HG03064 (cell line): ENCODE data around the gene MTA2.
A peak's percentile ranks its signal among the peaks of the same experiment; 100 is the strongest.
"Not testable (repeated sequence)": the region's sequence is repeated elsewhere in the genome, so short reads cannot be mapped to it uniquely, and the experiment has no call there.

Experiments used
- ATAC-seq: cut with Tn5 transposase; IDR thresholded peaks from one replicate; pipeline ENCODE4 v1.9.1; 2021; ENCODE audit warnings: low read depth; ENCODE audit not compliant: unreplicated experiment

The MTA2 gene

DNA sequence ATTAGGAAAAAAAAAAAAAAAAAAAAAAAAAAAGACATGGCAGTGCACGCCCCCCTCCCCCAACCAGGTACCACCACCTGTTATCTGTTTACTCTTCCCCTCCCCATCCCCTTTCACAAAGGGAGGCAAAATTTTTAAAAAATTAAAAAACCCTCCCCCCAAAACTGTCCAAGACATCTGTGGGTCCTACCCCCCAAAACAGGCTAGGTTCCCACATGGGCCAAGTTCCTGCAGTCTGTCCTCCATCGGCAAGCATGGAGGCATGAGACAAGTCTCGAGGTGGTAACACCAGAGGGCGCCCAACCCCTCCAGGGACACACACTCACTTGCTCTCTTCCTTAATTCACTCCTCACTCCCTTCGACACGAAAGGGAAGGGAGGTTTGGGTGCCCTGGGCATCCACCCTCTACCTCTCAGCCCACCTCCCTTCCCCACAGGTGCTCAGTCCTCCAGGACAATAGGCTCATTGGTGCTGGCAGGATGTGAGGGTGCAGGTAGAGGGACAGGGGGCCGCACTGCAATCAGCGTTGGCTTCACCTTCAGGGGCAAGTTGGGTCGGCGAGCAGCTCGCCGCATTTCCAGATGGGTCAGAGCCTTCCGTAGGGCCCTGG, 8.1 kb downstream of the MTA2 start:
- no peak for ATAC-seq

DNA sequence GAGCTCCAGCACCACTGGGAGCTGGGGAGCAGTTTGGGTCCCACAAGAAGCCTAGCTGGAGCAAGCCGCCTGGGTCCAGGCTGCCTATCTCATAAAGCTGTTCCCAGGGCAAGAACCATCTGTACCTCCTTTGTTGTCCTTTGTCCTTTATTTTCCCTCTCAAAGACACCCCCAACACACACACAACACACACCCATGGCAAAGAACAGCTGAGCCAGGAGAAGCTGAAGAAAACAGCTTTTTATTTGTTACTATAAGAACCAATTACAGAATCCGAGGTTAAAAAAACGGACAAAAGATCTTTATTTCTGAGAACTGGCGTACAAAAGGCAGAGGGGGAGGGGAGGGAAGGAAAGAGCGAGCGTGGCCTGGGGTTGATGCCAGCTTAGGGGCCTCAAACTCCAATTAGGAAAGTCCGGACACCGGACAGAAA, 8.7 kb downstream of the MTA2 start:
- no peak for ATAC-seq

DNA sequence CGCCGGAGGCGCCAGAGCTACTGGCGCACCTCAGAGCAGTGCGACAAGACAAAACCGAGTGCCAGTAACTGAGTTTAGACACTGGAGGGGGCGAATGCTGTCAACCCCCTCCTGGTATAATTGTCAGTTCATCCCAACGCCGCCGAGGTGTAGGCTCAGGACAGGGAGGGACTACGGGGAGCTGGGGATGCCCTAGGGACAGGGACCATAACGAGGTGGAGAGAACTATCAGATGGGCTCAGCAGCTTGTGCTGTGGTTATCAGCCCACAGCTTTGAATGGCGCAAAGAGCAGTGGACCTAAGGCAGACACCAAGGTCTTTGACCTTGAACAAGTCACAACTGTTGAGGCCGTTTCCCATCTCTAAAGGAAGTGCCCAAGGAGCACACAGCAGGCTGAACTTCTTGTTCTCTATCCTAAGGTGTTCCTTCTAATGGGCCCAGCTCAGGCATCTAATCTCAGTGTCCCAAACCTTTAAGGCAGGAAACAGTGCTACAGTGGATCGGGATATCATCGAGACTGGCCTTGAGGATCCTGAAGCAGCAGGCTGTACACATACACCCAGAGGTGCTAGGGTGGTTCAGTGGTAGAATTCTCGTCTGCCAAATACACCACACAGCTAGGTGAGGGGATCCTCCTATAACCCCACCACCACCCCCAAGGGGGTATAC, 9.4 kb downstream of the MTA2 start:
- ATAC-seq = peak; percentile 5

DNA sequence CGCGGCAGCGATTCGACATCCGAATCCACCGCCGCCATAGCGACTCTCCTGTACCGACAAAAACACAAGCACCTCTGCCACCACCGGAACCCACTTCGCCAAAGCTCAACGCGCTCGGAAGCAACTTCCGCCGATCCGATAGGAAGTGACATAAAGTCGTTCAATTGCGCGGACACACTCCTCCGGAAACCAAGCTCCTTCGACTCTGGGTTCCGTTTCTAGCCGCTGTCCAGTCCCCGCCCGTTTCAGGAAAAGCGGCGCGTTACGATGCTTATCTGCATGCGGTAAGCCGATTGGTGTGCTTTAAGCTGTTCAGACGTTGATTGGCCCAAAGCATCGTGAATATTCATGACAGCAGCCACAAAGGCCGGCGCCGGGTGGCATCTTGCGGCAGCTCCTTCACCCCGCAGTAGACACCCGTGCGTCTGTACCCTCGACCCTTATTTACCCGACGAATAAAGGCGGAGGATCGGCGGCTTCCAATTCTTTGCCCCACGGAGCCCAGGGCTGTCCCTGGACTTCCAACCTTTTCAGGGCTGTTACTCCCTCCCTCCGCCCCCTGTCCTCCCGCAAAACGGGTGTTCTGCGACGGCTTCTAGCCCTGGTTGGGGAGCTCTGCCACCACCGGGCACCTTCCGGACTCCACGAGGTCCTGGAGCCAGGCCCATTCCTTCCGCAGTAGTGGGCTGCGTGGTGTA, 10.1 kb downstream of the MTA2 start, which contains the start of gene TUT1:
TUT1 (minus strand) TSS at position 76 of the 698 bp plus-strand sequence; CDS start at position 38, 38 bp downstream.
- peak; percentile 74 for ATAC-seq

DNA sequence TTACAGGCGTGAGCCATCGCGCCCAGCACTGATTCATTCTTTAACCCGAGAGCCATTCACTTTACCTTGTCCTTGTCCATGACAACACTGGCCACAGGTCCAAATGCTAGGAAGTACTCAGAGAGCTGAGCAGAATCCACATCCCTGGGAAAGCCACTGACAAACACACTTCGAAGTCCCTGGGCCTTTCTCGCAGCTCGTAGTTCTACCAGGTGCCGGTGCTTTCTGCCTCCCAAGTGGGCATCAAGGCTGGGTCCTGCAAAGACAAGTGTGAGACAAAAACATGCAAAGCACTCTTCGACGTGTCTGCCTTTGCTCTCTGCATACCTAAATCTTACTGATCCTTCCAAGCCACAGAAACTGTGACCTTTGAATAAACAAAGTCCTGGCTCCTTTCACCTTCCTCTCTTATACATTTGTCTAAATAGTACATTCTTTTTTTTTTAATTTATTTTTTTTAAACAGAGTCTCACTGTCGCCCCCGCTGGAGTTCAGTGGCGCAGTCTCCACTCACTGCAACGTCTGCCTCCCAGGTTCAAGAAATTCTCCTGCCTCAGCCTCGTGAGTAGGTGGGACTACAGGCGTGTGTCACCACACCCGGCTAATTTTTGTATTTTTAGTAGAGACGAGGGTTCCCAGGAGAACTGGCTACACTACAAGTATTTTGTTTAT, 12.6 kb downstream of the MTA2 start:
- ATAC-seq = no peak

DNA sequence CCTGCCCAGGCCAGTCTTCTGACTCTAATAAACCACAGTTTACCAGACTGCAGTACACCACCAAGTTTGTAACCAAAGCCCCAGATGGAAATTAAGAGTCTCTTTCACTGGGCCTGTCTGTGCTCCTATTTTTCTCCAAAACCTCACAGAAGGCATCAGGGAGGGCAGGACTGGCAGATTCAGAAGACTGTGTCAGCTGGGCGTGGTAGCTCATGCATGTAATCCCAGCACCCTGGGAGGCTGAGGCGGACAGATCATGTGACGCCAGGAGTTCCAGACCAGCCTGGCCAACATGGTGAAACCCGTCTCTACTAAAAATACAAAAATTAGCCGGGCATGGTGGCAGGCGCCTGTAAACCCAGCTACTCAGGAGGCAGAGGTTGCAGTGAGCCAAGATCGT, 16.3 kb downstream of the MTA2 start:
- ATAC-seq = not testable (repeated sequence)

DNA sequence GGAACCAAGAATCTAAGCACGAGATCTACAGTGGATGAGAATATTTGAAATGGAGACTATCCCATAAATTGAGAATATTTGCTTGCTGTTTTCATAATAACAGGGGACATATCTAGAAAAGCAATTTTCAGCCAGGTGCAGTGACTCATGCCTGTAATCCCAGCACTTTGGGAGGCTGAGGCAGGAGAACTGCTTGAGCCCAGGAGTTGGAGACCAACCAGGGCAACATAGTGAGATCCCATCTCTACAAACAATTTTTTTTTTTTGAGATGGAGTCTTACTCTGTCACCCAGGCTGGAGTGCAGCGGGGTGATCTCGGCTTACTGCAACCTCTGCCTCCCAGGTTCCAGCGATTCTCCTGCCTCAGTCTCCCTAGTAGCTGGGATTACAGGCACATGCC, 19.9 kb downstream of the MTA2 start:
- ATAC-seq = not testable (repeated sequence)

DNA sequence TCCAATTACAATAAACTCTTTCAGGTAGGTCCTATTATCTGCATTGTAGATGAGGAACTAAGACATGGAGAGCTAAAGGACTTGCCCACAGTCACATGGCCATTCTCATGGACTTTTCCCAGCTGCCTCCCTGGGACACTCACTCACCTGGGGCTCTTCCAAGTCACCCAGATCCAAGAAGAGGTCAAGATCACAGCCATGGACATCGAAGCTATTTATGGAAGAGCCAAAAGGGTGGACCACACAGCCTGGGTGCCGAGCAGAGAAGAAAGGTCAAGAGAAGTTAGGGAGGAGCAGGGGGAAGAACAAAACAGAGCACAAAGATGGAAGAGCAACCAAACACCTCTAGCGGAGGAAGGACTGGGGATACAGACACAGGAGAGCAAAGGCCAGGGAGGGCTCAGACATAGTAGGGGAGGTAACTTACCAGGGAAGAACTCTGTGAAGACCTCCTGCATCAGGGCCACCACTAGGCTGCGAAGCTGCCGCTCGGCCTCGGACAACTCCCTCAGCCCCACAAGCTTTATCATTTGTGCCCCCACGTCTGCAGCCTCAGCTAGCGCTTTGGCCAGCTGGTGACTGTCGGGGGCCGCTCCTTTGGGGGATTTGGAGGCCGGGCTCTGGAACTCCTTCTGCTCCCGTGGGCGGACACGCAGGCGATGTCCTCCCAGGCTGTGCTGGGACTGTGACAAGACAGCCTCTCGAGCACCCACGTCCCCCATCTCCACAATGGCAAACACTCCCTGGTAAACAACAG, 20.5 kb downstream of the MTA2 start:
- no peak for ATAC-seq

DNA sequence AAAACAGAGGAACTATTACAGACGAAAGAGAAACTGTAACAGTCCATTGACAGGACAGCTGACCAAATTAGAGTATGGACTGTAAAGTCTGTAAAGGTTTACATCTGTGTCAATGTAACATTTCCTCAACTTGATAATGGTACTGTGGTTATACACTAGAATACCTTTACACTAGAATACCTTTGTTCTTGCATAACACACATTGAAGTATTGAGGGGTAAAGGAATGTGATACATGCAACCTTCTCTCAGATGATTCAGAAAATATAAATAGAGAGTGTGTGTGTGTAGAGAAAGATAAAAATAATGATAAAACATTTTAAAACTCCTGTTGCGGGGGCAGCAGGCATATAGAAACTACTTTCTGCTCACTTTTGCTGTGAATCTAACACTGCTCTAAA, 22.4 kb downstream of the MTA2 start:
- no peak for ATAC-seq

DNA sequence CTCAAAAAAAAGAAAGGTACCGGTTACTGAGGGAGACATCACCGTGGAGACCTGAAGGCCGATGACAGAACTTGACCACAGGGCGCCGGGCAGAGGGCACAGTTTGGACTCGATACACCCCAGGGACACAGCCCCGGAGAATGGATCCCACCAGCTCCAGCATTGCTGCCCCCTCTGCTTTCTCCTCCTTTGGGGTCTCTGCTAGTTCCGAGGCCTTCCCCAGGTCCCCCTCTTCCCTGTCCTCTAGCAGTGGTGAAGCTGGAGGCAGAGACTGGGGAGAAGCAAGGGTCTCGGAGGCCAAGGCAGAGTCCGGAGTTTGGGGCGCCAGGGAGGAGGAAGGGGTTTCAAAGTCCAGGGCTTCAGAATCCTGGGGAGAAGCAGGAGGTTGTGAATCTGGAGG, 23.1 kb downstream of the MTA2 start:
- no peak for ATAC-seq

DNA sequence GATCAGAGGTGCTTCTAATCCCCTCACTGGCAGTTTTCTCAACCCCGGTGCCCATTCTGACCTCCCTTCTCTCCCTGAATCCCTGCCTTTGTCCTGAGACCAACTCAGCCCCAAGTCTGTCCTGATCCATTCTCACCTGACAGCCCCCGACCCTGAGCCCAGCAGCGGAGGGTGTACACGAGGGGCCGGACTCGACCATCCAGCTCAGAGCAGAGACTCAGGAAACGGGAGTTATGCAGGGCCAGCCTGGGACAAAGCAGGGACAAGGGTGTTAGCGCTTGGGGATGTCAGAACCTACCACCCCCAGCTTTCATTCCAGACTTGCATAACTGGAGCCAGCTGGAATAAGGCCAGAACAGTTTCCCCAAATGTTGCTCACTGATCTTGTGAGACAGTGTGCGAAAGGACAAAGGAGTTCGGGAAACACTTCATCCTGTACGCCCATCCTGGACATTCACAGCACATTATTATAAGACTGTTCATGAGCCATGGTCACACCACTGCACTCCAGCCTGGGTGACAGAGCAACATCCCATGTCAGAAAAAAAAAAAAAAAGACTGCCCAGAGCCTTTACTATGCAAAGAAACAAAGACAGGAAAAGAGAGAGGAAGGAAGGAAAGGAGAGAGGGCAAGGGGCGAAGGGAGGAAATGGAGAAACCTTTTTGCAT, 24.5 kb downstream of the MTA2 start:
- ATAC-seq = no peak

DNA sequence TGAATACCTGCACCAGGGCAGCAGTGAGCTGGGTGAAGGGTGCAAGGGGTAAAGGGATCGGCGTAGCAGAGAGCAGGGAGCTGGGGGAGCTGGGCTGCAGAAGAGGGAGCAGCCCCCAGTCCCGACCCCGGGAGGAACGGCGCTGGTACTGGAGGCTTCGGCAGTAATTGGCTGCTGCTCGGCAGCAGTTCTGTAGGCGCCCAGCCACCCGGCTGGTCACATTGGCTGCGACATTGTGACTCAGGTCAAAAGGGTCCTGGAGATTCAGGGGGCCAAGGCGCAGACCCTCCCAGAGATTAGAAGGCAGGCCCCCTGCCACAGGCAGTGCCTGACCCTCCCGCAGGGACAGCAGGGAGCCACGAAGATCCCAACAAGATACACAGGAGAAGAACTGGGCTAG, 25.8 kb downstream of the MTA2 start:
- ATAC-seq = no peak

DNA sequence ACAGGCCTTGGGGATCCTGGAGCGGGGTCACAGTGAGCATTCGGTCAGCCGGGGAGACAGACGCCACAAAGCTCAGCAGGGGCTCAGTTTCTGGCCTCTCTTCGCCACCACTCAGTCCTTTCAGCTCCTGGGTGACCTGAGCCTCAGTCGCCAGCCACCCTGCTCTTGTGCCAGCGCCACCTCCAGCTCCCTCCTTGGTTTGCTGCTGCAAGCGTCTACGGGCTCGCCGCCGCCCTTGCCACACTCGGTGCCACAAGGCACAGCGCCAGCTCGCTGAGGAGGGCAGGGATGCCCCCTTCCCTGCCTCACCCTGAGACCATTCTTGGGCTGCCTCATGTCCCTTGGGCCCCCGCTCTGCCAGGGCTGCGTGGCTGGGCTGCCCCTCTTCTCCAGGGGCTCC, 26.5 kb downstream of the MTA2 start:
- ATAC-seq = no peak

DNA sequence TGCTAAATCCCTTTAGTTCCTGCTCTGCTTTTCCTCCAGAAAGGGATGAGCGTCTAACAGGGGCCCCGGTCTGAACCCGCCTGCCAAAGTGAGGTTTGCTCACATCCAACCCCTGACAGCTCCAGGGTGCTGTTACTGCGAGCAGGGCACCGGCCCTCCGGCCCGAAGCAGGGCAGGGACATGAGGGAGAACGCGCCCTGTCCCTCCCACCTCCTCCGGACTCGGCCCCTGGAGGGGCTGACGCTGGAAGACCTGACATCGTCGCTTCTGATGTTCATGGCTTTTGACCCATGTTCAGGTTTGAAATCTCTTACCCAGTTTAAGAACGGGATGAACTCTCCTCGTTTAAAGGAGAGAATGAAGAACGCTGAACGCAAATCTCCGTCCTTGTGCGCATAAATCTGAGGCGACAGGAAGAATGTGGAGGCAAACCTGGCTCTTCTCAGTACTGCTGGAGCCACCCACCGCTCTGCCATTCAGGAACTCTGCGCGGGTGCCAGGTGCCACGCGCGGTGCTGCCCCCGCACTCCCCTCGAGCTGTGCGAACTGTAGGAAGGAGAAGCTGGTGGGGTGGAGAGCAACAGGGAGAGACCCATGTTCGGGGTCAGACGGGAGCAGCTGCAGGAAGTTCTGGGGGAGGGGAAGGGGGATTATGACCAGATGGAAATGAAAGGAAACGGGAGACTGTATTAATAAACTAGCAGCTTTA, 27.1 kb downstream of the MTA2 start:
- peak; percentile 9 for ATAC-seq

DNA sequence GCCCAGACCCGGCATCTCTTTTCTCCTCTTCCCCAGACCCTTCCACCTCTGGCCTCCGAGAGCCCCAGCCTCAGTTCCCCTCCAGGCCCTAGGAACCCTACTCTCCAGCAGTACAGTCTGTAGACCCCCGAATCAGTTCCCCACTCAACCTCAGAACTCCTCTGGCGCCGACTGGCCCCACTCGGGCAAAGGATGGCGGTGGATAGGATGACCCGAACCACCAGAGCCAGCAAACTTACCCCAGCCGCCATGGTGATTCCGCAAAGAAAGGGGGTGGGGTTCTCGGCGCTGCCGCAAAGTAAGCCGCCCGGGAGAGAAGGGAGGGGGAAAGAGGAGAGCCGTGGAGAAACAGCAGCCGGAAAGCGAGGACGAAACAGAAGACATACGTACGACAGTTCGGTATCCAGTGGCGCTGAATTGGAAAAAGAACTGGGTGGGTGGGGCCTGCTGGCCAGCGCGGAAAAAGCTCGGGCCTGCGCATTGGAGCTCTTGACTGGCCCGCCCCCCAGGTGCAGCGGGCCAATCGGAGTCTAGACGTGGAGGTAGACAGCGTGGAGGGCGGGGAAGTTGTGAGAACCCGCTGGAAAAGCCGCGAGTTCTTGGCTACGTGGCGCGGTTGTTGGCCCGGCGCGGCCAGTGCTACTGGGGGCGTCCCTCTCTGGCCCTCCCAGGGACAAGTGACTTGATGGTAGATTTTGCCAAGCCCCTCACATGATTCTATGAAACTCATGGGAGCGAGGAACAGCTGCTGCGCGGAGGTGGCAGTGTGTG, 27.9 kb downstream of the MTA2 start, which contains the start of gene EEF1G:
EEF1G (minus strand) TSS at position 300 of the 771 bp plus-strand sequence; CDS start at position 251, 49 bp downstream.
- ATAC-seq = peak; percentile 68

DNA sequence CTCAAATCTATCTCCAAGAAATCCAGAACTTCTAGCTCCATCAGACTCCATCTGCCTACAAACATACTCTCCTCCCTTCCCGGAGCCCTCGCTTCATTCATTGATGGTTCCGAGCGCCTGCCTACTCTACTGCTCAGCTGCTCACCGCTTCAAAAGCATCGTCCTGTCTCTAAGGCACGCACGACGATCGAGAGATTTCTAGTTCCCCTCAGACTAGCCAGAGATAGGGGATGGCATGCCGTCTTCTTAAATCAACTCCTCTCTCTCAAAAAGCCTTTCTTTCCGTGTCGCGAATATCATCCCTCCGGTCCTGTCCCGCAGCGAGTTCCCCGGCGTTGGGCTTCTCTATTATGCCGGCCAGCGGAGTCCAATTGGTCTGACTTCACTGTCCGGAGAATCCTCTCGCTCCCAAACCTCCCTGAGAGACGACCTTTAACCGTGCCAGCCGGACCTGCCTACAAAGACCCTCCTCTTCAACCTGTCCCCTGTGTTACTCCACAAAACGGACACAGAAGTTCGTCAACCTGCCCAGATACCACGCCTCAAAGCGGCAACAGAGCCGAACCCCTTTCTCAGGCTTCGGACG, 28.6 kb downstream of the MTA2 start:
- no peak for ATAC-seq

DNA sequence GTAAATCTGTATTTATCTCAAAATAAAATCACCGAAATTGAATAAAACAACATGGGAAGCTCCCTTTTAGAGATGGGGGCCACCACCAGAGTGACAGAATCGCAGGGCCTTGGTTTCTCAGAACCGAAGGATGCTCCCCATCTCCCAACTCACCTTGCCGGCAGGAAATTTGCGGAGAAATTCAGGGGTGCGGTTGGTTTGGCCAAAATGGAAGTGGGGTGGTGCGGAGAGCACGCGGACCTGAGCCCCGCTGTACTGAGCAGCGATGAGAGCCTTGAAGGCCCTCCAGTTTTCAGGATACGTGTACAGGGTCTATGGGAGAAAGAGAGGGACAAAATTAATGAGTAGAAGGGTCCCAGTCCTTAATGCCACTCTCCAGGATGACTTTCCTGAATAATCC, 29.2 kb downstream of the MTA2 start:
- ATAC-seq = no peak

DNA sequence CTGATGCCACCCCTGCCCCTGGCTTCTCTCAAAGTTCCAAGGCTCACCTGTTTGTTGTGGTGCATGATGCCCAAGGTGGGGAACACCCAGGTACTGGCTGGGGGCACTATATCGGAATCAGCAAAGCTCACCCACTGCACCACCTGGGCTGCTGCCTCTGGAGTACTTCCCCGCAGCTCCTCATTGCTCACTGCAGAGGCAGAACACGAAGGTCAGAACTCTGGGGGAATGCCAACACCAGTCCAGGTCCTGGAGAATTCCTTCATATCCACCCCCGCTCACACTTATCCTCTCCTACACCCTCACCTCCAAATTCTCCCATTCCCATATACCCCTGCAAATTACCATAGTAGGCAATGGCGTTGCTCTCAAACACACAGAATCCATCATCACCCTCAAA, 30.2 kb downstream of the MTA2 start:
- not testable (repeated sequence) for ATAC-seq
